BE2C (cell line): ENCODE measurements around the gene FAM13A.
A peak's percentile ranks its signal among the peaks of the same experiment; 100 is the strongest.

Experiments
- DNase-seq: peaks from one replicate; pipeline ENCODE4 v3.0.0-alpha.2; 2020
- H3K27me3 ChIP-seq: fragments of 250-450 bp; sonication (Bioruptor Pico); 2 replicates; pipeline ENCODE4 v1.5.1; 2020; ENCODE audit warnings: mild to moderate bottlenecking
- H3K36me3 ChIP-seq: fragments of 250-450 bp; sonication (Bioruptor Pico); 2 replicates; pipeline ENCODE4 v1.5.1; 2020; ENCODE audit warnings: mild to moderate bottlenecking
- H3K4me1 ChIP-seq: fragments of 250-450 bp; sonication (Bioruptor Pico); 2 replicates; pipeline ENCODE4 v1.5.1; 2020
- H3K4me3 ChIP-seq: 2 replicates; pipeline ENCODE4 v1.5.1; 2011; ENCODE audit warnings: low read depth, low read length
- H3K9me3 ChIP-seq: fragments of 250-450 bp; sonication (Bioruptor Pico); 2 replicates; pipeline ENCODE4 v1.5.1; 2020
- CTCF ChIP-seq: IDR thresholded peaks from 2 replicates; pipeline ENCODE4 v1.5.1; 2012; ENCODE audit warnings: mild to moderate bottlenecking, low read depth, low read length

FAM13A gene

GRCh38 chr4:88718098-88718497, 338.9 kb downstream of the FAM13A start:
- Histone ChIP-seq H3K9me3 (no peaks in the 10 kb centered on the region), H3K4me1 (no peaks in the 10 kb centered on the region), H3K36me3 (0 out of 2 replicates have a peak, but pooled peaks cover 3% of the 10 kb centered on the region), H3K27me3 (no peaks in the 10 kb centered on the region), H3K4me3 (no peak overlapping the region)
- TF ChIP-seq CTCF: no peak
- no peak for DNase-seq

DNA sequence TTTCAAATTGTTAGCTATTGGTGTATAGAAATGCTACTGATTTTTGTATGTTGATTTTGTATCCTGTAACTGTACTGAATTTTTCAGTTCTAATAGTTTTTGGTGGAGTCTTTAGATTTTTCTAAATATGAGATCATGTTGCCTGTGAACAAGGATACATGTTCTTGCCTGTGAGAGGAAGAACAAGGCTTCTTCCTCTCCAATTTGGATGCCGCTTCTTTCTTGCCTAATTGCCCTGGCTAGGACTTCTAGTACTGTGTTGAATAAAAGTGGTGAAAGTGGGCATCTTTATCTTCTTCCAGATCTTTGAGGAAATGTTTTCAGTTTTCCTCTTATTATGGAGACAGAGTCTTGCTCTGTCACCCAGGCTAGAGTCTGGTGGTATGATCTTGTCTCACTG, 343.2 kb downstream of the FAM13A start:
- TF ChIP-seq CTCF: no peak
- H3K36me3 ChIP-seq: no peaks in the 10 kb centered on the region
- no peaks in the 10 kb centered on the region for H3K9me3 ChIP-seq
- no peaks in the 10 kb centered on the region for H3K27me3 ChIP-seq
- H3K4me1 ChIP-seq: no peaks in the 10 kb centered on the region
- DNase-seq: no peak
- H3K4me3 ChIP-seq: no peak overlapping the region

DNA sequence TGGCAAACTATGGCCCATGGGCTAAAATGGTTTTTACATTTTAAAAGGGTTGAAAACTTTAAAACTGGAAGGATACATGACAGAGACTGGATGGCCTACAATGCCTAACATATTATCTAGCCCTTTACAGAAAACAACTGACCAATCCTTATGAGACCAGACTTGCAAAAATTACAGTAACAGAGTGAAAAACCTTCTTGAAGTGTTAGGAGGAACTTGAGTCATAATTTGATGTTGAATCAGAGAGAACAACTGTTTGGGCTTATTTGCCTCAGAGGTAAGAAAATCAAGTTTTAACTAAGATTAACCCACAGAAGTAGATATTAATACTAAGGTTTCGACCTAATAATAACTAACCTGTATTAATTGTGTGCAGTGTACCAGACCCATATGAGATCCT, 347.0 kb downstream of the FAM13A start:
- TF ChIP-seq CTCF: no peak
- Histone ChIP-seq H3K9me3 (no peaks in the 10 kb centered on the region), H3K4me3 (no peak overlapping the region), H3K36me3 (no peaks in the 10 kb centered on the region), H3K4me1 (no peaks in the 10 kb centered on the region), H3K27me3 (no peaks in the 10 kb centered on the region)
- DNase-seq: no peak

- TF ChIP-seq CTCF: peak; percentile 66
- H3K36me3 ChIP-seq: no peaks in the 10 kb centered on the region
- H3K27me3 ChIP-seq: no peaks in the 10 kb centered on the region
- no peaks in the 10 kb centered on the region for H3K4me1 ChIP-seq
- H3K9me3 ChIP-seq: no peaks in the 10 kb centered on the region
- DNase-seq: peak; percentile 47
- no peak overlapping the region for H3K4me3 ChIP-seq
Measured at GRCh38 chr4:88706574-88706973, 350.4 kb downstream of the FAM13A start.

DNA sequence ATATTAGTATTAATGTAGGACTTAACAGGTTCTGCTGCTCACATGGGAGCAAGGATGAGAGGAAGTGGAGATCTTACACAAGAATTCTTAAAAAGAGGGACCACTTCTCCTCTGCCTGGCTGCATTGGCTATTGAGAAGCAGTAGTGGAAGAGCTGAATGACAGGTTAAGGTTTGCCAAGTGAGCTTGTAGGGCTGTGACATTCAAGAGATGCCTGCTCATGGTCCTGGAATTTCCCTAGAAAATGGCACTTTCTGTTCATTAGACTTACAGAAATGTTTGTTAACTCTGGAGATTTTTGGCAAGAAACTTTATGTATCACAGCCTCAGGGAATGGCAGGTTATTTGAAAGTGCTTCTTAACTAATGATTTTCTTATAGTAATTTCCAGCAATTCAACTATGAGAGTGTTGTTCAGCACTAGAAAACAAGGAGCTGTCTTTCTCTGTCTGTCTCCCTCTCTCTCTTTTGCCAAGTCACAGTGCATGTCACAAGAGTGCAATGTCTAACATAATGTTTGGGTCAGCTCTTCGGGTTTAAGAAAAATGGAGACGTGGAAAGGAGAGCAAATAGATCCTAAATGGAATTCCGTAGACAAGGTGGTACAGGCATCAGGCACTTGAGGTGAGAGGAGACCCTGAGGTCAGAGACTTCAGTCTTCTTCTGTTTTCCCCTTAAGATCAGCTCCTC, 351.0 kb downstream of the FAM13A start:
- Histone ChIP-seq H3K4me3 (no peak overlapping the region), H3K4me1 (no peaks in the 10 kb centered on the region), H3K27me3 (no peaks in the 10 kb centered on the region), H3K9me3 (no peaks in the 10 kb centered on the region), H3K36me3 (no peaks in the 10 kb centered on the region)
- DNase-seq: no peak
- no peak for TF ChIP-seq CTCF

- Histone ChIP-seq H3K36me3 (no peaks in the 10 kb centered on the region), H3K9me3 (no peaks in the 10 kb centered on the region), H3K27me3 (no peaks in the 10 kb centered on the region), H3K4me3 (no peak overlapping the region), H3K4me1 (no peaks in the 10 kb centered on the region)
- DNase-seq: no peak
- no peak for TF ChIP-seq CTCF
Measured at GRCh38 chr4:88705223-88705622, 351.8 kb downstream of the FAM13A start.
